ENCODE results near the gene SNHG17.
"Not testable (repeated sequence)": the region's sequence is repeated elsewhere in the genome, so short reads cannot be mapped to it uniquely, and the experiment has no call there.

The SNHG17 gene

DNA sequence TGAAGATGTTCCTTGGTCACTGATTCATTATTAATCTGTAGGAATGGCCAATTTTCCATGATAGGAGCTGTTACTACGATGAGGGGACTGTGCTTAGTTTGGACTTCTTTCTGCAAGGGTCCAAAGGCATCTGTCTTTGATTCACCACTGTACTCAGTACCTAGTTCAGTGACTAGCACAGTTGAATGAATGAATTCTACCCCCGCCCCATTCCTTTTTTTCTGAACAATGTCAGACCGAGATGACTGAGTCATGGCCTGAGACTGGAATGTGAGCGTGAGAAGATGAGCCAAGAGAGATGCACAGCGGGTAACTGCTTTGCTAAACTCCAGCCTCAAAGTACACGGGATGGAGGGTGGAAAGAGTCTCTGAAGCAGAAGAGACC, 419 bp upstream of the SNHG17 start:
- no peak for DNase-seq (ENCODE audit: low spot score)
- in situ Hi-C loops (cut with MboI; ENCODE audit: low pct_unique_long_range_greater_than_20kb, low sequenced_read_pairs, unreplicated experiment) = no loop called here
- TF ChIP-seq, protein P1, sequence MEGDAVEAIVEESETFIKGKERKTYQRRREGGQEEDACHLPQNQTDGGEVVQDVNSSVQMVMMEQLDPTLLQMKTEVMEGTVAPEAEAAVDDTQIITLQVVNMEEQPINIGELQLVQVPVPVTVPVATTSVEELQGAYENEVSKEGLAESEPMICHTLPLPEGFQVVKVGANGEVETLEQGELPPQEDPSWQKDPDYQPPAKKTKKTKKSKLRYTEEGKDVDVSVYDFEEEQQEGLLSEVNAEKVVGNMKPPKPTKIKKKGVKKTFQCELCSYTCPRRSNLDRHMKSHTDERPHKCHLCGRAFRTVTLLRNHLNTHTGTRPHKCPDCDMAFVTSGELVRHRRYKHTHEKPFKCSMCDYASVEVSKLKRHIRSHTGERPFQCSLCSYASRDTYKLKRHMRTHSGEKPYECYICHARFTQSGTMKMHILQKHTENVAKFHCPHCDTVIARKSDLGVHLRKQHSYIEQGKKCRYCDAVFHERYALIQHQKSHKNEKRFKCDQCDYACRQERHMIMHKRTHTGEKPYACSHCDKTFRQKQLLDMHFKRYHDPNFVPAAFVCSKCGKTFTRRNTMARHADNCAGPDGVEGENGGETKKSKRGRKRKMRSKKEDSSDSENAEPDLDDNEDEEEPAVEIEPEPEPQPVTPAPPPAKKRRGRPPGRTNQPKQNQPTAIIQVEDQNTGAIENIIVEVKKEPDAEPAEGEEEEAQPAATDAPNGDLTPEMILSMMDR (IDR thresholded peaks at IDR 0.05; ENCODE audit: extremely low read depth, insufficient read depth, missing control alignments) = peak; percentile 9

- no peak for DNase-seq (ENCODE audit: low spot score)
- TF ChIP-seq, protein P1 (IDR thresholded peaks at IDR 0.05; ENCODE audit: extremely low read depth, insufficient read depth, missing control alignments) = no peak
- in situ Hi-C loops (cut with MboI; ENCODE audit: low pct_unique_long_range_greater_than_20kb, low sequenced_read_pairs, unreplicated experiment) = no loop called here
These were observed 807 bp downstream of the SNHG17 start for GRCh38 chr20:38434301-38434741.

DNA sequence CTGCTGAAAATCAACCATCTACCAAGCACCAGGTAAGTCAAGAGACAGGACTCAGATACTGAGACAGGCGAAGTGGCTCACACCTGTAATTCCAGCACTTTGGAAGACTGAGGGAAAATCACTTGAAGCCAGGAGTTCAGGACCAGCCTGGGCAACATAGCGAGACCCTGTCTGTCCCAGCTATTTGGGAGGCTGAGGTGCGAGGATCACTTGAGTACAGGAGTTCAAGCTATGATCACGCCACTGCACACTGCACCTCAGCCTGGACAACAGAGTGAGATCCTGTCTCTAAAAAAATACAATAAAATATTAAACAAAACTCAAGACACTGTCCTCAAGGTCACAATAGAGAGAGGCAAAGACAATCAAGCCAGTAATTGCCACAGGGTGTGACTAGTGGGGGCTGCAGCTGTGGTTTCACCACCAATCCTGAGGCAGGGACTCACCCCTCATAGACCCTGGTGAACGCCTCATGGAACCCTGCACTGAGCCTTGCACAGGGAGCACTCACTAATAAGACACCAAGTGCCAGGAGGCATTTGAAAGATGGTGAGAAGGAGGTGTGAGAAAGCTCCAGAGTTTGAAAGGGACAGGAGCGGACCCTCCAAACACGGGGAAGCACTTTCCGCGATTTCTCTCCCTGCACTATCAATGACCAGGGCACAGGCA, 1.7 kb downstream of the SNHG17 start:
- in situ Hi-C loops (cut with MboI; ENCODE audit: low pct_unique_long_range_greater_than_20kb, low sequenced_read_pairs, unreplicated experiment) = no loop called here
- TF ChIP-seq, protein P1 (IDR thresholded peaks at IDR 0.05; ENCODE audit: extremely low read depth, insufficient read depth, missing control alignments) = no peak
- DNase-seq (ENCODE audit: low spot score) = no peak

DNA sequence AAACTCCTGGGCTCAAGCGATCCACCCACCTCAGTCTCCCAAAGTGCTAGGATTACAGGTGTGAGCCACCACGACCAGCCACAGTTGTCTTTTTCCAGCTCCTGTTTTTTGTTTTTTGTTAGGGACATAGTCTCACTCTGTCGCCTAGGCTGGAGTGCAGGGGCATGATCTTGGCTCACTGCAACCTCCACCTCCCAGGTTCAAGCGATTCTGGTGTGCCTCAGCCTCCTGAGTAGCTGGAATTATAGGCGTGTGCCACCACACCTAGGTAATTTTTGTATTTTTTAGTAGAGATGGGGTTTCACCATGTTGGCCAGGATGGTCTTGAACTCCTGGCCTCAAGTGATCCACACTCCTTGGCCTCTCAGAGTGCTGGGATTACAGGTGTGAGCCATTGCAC, 2.3 kb downstream of the SNHG17 start:
- in situ Hi-C loops (cut with MboI; ENCODE audit: low pct_unique_long_range_greater_than_20kb, low sequenced_read_pairs, unreplicated experiment) = not testable (repeated sequence)

DNA sequence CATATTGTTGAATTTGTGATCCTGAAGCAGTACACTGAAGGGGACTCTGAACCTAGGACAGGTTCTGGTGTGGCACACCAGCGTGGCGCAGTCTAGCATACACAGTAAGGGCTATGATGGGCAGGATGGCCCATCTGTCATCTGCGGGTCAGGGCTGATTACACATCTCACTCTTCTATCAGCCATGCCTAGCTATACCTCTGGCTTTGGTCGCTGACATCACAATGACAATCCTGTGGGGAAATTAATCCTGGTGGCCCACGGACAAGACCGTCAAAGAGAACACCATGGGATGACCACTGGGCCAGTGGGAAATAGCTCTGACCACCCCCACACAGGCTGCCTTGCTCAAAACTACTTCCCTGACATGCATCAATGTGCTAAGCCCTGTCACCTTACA, 2.8 kb downstream of the SNHG17 start:
- no peak for DNase-seq (ENCODE audit: low spot score)
- TF ChIP-seq, protein P1 (IDR thresholded peaks at IDR 0.05; ENCODE audit: extremely low read depth, insufficient read depth, missing control alignments) = no peak
- in situ Hi-C loops (cut with MboI; ENCODE audit: low pct_unique_long_range_greater_than_20kb, low sequenced_read_pairs, unreplicated experiment) = no loop called here

More for the DNA sequence above, 2.3 kb downstream of the SNHG17 start:
- DNase-seq (ENCODE audit: low spot score) = not testable (repeated sequence)

DNA sequence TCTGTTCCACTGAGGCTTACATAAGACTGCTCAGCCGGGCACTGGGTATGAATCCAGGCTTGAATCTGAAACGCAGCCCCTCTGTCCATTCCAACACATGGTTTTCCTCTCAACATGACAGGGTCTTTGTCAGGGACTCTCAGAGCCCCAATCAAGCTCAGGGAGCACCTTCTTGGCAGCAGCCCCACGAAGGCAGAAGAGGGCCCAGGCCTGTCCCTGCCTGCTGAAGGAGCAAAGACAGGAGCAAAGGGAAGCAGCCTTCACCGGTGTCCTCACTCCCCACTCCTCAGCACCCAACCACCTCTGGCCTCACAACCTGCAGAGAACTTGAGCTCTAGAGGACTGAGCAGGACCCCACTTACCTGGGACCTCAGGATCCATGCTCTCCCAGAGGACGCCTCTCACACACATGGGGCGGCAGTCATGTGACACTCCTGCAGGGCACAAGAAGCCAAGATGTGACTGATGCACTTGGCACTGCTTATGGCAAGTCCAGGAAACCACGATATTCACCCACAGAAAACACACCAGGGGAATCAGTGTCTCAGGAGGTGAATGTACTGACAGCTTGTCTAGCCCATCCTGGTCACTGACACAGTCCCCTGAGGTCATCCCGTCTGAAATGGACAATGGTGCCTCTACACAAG, 4.3 kb downstream of the SNHG17 start:
- TF ChIP-seq, protein P1 (IDR thresholded peaks at IDR 0.05; ENCODE audit: extremely low read depth, insufficient read depth, missing control alignments) = no peak
- DNase-seq (ENCODE audit: low spot score) = no peak
- in situ Hi-C loops (cut with MboI; ENCODE audit: low pct_unique_long_range_greater_than_20kb, low sequenced_read_pairs, unreplicated experiment) = no loop called here

GRCh38 chr20:38429301-38429700, 5.8 kb downstream of the SNHG17 start:
- TF ChIP-seq, protein P1 (IDR thresholded peaks at IDR 0.05; ENCODE audit: extremely low read depth, insufficient read depth, missing control alignments) = no peak
- in situ Hi-C loops (cut with MboI; ENCODE audit: low pct_unique_long_range_greater_than_20kb, low sequenced_read_pairs, unreplicated experiment) = no loop called here
- no peak for DNase-seq (ENCODE audit: low spot score)

All from GM13977 (cell line).